HEK293 (cell line): ENCODE results near the gene MKRN2.
A peak's percentile ranks its signal among the peaks of the same experiment; 100 is the strongest.

Source experiments
- CTCF ChIA-PET: fragments of 350-600 bp; formaldehyde crosslinking; extraction: SDS; loops from one replicate; lab custom pipeline; 2021; ENCODE audit warnings: antibody characterized with exemption; lab: Yijun Ruan, JAX
- POLR2A ChIA-PET: fragments of 300-600 bp; formaldehyde crosslinking; extraction: SDS; loops from one replicate; lab custom pipeline; 2020; ENCODE audit warnings: antibody characterized with exemption, inconsistent platforms; lab: Yijun Ruan, JAX
- H3K27ac ChIP-seq: fragments of 200-500 bp; sonication (Bioruptor generic); 2 replicates; pipeline ENCODE4 v1.5.1; 2014; ENCODE audit warnings: low read depth, low read length, control low read depth, inconsistent platforms; ENCODE audit errors: extremely low read depth
- H3K36me3 ChIP-seq, 2 experiments: fragments of 200-500 bp in 1 of 2; sonication (Bioruptor generic) in 1 of 2; 1 replicate in 1 of 2; 2 replicates in 1 of 2; pipeline ENCODE4 v1.5.1; 2014 to 2017; ENCODE audit warnings: inconsistent platforms in 2 of 2, low read length in 2 of 2; ENCODE audit not compliant: control insufficient read depth in 2 of 2, insufficient read depth in 1 of 2
- H3K4me1 ChIP-seq: fragments of 200-500 bp; sonication (Bioruptor generic); 2 replicates; pipeline ENCODE4 v1.5.1; 2014; ENCODE audit warnings: mild to moderate bottlenecking, low read length, inconsistent platforms; ENCODE audit not compliant: control insufficient read depth, insufficient read depth
- H3K4me3 ChIP-seq: 2 replicates; pipeline ENCODE4 v1.5.1; 2011; ENCODE audit warnings: low read depth, mild to moderate bottlenecking, control low read depth, low read length, moderate library complexity
- H3K9me3 ChIP-seq: fragments of 200-500 bp; sonication (Bioruptor generic); 2 replicates; pipeline ENCODE4 v1.5.1; 2014; ENCODE audit warnings: low read depth, low read length, inconsistent platforms; ENCODE audit not compliant: control insufficient read depth, insufficient read depth
- GLI4 ChIP-seq: fragments of 450-650 bp; formaldehyde crosslinking; IDR thresholded peaks from 2 replicates; pipeline ENCODE4 v1.5.1; 2016; ENCODE audit warnings: missing biosample characterization, missing genetic modification characterization
- KLF7 ChIP-seq: fragments of 450-650 bp; formaldehyde crosslinking; IDR thresholded peaks from 2 replicates; pipeline ENCODE4 v1.5.1; 2016; ENCODE audit warnings: missing biosample characterization, missing genetic modification characterization, borderline replicate concordance
- TCF7L2 ChIP-seq: IDR thresholded peaks from 2 replicates; pipeline ENCODE4 v1.6.1; 2011; ENCODE audit warnings: low read depth, mild to moderate bottlenecking, inconsistent platforms, low read length, moderate library complexity, borderline replicate concordance
- ZBTB8A ChIP-seq: fragments of 450-650 bp; formaldehyde crosslinking; IDR thresholded peaks from 2 replicates; pipeline ENCODE4 v1.5.1; 2016; ENCODE audit warnings: missing biosample characterization, missing genetic modification characterization
- ZFP37 ChIP-seq: fragments of 450-650 bp; formaldehyde crosslinking; IDR thresholded peaks from 2 replicates; pipeline ENCODE4 v1.5.1; 2016; ENCODE audit warnings: missing biosample characterization, missing genetic modification characterization
- ZIC2 ChIP-seq: fragments of 450-650 bp; formaldehyde crosslinking; IDR thresholded peaks from 2 replicates; pipeline ENCODE4 v1.5.1; 2016; ENCODE audit warnings: missing biosample characterization, missing genetic modification characterization
- ZNF157 ChIP-seq: fragments of 450-650 bp; formaldehyde crosslinking; IDR thresholded peaks from 2 replicates; pipeline ENCODE4 v1.5.1; 2016; ENCODE audit warnings: missing biosample characterization, missing genetic modification characterization
- ZNF24 ChIP-seq: fragments of 450-650 bp; formaldehyde crosslinking; IDR thresholded peaks from 2 replicates; pipeline ENCODE4 v1.5.1; 2016; ENCODE audit warnings: missing biosample characterization, missing genetic modification characterization
- ZNF266 ChIP-seq: fragments of 450-650 bp; formaldehyde crosslinking; IDR thresholded peaks from 2 replicates; pipeline ENCODE4 v1.5.1; 2016; ENCODE audit warnings: missing biosample characterization, missing genetic modification characterization, low read depth
- ZNF335 ChIP-seq: fragments of 450-650 bp; formaldehyde crosslinking; conservative IDR thresholded peaks from 2 replicates; pipeline ENCODE4 v1.5.1; 2016; ENCODE audit warnings: missing biosample characterization, missing genetic modification characterization
- ZNF521 ChIP-seq: fragments of 450-650 bp; formaldehyde crosslinking; IDR thresholded peaks from 2 replicates; pipeline ENCODE4 v1.5.1; 2017; ENCODE audit warnings: missing biosample characterization, mild to moderate bottlenecking, missing genetic modification characterization
- ZNF561 ChIP-seq: fragments of 450-650 bp; IDR thresholded peaks from 2 replicates; pipeline ENCODE4 v1.5.1; 2018; ENCODE audit warnings: missing biosample characterization, missing genetic modification characterization, borderline replicate concordance
- ZNF600 ChIP-seq: fragments of 450-650 bp; formaldehyde crosslinking; IDR thresholded peaks from 2 replicates; pipeline ENCODE4 v1.5.1; 2016; ENCODE audit warnings: missing biosample characterization, missing genetic modification characterization
- ZNF677 ChIP-seq: fragments of 450-650 bp; IDR thresholded peaks from 2 replicates; pipeline ENCODE4 v1.5.0; 2018; ENCODE audit warnings: missing biosample characterization, mild to moderate bottlenecking, missing genetic modification characterization, moderate library complexity
- ZNF692 ChIP-seq: fragments of 450-650 bp; formaldehyde crosslinking; IDR thresholded peaks from 2 replicates; pipeline ENCODE4 v1.5.1; 2016; ENCODE audit warnings: missing biosample characterization, missing genetic modification characterization
- ZNF785 ChIP-seq: fragments of 450-650 bp; formaldehyde crosslinking; IDR thresholded peaks from 2 replicates; pipeline ENCODE4 v1.5.1; 2016; ENCODE audit warnings: missing biosample characterization, missing genetic modification characterization
- ZNF843 ChIP-seq: fragments of 450-650 bp; formaldehyde crosslinking; IDR thresholded peaks from 2 replicates; pipeline ENCODE4 v1.5.1; 2016; ENCODE audit warnings: missing biosample characterization, missing genetic modification characterization
- ZXDB ChIP-seq: fragments of 450-650 bp; formaldehyde crosslinking; IDR thresholded peaks from 2 replicates; pipeline ENCODE4 v1.5.1; 2016; ENCODE audit warnings: missing biosample characterization, missing genetic modification characterization

The MKRN2 gene

DNA sequence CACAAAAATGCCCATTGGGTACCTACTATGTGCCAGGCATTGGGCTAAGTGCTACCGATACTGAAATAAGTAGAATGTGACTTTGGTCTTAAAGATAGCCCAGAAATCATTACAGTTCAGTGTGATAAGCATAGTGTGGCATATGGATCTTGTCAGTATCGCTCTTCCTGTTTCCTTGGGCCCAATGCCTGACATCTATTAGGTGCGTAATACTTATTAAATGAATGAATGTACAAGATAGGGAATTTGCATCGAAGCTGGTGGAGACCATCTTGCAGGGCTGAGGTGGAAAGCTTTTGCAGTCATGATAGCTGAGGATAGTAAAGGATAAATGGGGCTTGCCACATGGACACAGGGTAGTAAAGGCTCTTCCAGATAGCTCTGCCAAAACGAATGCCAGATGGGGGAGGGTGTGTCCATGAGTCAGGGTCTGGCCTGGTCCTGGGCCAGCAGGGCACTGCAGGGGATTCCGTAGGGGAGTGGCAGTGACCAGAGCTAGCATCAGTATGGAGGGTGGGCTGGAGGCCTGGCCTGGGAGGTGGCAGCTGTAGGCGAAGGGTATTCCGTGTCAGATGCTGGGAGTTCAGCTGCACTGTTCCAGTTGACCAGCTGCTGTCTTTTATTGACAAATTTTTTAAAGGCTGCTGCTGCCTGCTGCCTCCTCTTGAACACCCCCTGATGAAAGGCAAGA is 49.2 kb upstream of the MKRN2 start:
- ChIA-PET POLR2A (no interaction called here), CTCF (interaction anchor here (0.6 to 2.2 kb wide), 4 partner anchors 12 to 100 kb away, joined by 3 to 8 read pairs (median 4); no protein-coding TSS in a partner anchor)
- Histone ChIP-seq H3K9me3 (no peaks in the 10 kb centered on the region), H3K4me1 (no peaks in the 10 kb centered on the region), H3K4me3 (no peak overlapping the region)
- no peak for TF ChIP-seq ZNF266
- no peak for TF ChIP-seq ZNF677
- TF ChIP-seq ZBTB8A (tag by site-specific recombination): no peak
- no peak for TF ChIP-seq ZNF692
- no peak for TF ChIP-seq ZNF521 (tag by site-specific recombination)
- TF ChIP-seq KLF7 (tag by site-specific recombination): no peak
- TF ChIP-seq ZNF600 (tag by site-specific recombination): no peak
- TF ChIP-seq, all 188 proteins: peak for 0
- Histone ChIP-seq H3K36me3 (peaks cover 32 to 70% of the 10 kb centered on the region in 2 experiments), H3K27ac (no peak overlapping the region)

DNA sequence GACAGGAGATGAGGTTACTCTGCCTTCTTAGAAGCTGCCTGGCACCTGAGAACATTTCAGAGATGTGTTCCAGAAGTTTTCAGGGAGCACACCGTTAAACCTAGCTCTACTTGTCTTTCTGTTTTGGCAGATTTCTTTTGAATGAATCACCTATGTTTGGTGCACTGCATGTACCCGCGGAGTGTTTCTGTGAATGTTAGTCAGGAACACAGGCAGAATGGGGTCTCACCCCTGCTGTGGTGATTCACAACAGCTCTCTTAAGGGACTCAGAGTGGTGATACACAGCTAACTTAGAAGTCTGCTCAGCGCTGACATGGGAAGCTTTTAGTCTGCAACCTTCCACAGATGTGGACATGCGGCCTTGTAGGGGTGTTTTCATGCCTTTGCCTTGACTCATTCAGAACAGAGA is 48.6 kb upstream of the MKRN2 start:
- H3K27ac ChIP-seq: no peak overlapping the region
- no peaks in the 10 kb centered on the region for H3K4me1 ChIP-seq
- H3K4me3 ChIP-seq: no peak overlapping the region
- CTCF ChIA-PET: interaction anchor here (0.5 to 2.2 kb wide), 4 partner anchors 14 to 1450 kb away, joined by 3 to 8 read pairs (median 4); no protein-coding TSS in a partner anchor
- POLR2A ChIA-PET: interaction anchor here (0.7 kb wide), 1 partner anchor 24 kb away, joined by 3 read pairs; the partner anchor contains the start of gene TSEN2
- TF ChIP-seq ZNF561 (tag by site-specific recombination) (no peak), ZFP37 (tag by site-specific recombination) (no peak), ZIC2 (tag by site-specific recombination) (peak; percentile 54)
- peaks cover 30 to 64% of the 10 kb centered on the region in 2 experiments for H3K36me3 ChIP-seq
- no peaks in the 10 kb centered on the region for H3K9me3 ChIP-seq

DNA sequence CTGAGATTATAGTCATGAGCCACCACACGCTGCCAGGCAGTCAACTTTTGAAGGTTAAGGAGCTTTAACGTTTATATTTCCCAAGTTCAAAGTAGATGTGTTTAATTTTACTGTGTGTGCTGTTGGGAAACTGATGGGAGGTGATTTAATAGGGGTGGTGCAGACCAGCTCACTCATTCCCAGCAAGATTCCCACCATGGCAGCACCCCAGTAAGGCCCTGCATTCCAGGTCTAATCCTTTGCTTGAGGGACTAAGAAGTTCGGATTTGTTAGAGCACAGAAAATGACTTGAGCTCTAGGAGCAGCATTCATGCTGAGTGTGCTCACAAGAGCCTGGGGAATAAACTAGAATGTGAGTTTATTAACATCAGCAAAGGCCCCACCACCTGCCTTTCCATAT is 47.4 kb upstream of the MKRN2 start:
- POLR2A ChIA-PET: no interaction called here
- CTCF ChIA-PET: interaction anchor here (0.6 to 2.2 kb wide), 2 partner anchors 15 to 1170 kb away, joined by 3 to 8 read pairs; no protein-coding TSS in a partner anchor
- Histone ChIP-seq H3K4me1 (no peaks in the 10 kb centered on the region), H3K27ac (no peak overlapping the region), H3K36me3 (peaks cover 24 to 53% of the 10 kb centered on the region in 2 experiments), H3K4me3 (no peak overlapping the region), H3K9me3 (no peaks in the 10 kb centered on the region)
- no peak for TF ChIP-seq TCF7L2
- TF ChIP-seq ZNF843 (tag by site-specific recombination): no peak
- no peak for TF ChIP-seq ZNF157 (tag by site-specific recombination)
- TF ChIP-seq ZXDB (tag by site-specific recombination): no peak
- TF ChIP-seq ZNF335 (tag by site-specific recombination): no peak
- TF ChIP-seq GLI4 (tag by site-specific recombination): no peak
- no peak for TF ChIP-seq ZNF785 (tag by site-specific recombination)
- TF ChIP-seq ZNF24 (tag by site-specific recombination): no peak
